Activated CD4-positive, alpha-beta T cell treated with anti-CD3 and anti-CD28 coated beads, Interleukin-2, Interleukin-6, amounts not matched to agents 100 ng/mL and 50 ng/mL, durations not matched to agents 16 hours and 8 hours (primary cell): ENCODE results near the gene NXPH4.

ENCODE experiments used
- DNase-seq: peaks from one replicate; pipeline ENCODE4 v3.0.0-alpha.2; 2020

Gene NXPH4

DNA sequence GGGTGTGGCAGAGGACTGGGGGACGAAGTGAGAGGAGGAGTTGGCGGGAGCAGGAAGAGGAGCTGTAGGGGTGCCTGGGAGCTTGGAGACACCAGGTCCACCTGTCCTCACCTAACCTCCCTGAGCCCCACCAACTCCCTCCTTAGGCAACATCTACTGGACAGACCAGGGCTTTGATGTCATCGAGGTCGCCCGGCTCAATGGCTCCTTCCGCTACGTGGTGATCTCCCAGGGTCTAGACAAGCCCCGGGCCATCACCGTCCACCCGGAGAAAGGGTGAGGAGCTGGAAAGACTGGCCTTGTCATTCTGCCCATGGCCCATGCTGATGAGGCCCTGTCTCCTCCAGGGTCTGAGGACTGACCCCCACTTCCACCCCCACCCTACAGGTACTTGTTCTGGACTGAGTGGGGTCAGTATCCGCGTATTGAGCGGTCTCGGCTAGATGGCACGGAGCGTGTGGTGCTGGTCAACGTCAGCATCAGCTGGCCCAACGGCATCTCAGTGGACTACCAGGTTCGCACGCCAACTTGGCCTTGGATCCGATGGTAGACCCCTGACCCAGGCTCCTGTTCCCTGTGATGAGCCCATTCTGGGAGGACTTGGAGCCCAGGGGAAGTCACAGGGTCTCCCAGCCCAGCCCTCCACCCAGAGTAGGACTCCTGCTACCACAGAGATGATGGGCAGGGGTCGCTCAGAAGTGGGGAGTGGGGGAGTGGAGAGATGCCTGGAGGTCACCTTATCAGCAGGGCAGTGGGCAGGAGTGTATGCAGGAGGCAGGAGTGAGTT is 32.5 kb upstream of the NXPH4 start:
- no peak for DNase-seq

DNA sequence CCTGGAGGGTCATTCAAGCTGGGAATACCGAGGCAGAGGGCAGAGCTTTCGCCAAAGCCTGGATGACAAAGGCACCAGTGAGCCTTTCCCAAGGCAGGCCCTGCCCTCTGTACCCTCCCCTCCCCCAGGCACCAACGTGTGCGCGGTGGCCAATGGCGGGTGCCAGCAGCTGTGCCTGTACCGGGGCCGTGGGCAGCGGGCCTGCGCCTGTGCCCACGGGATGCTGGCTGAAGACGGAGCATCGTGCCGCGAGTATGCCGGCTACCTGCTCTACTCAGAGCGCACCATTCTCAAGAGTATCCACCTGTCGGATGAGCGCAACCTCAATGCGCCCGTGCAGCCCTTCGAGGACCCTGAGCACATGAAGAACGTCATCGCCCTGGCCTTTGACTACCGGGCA is 31.2 kb upstream of the NXPH4 start:
- no peak for DNase-seq

DNA sequence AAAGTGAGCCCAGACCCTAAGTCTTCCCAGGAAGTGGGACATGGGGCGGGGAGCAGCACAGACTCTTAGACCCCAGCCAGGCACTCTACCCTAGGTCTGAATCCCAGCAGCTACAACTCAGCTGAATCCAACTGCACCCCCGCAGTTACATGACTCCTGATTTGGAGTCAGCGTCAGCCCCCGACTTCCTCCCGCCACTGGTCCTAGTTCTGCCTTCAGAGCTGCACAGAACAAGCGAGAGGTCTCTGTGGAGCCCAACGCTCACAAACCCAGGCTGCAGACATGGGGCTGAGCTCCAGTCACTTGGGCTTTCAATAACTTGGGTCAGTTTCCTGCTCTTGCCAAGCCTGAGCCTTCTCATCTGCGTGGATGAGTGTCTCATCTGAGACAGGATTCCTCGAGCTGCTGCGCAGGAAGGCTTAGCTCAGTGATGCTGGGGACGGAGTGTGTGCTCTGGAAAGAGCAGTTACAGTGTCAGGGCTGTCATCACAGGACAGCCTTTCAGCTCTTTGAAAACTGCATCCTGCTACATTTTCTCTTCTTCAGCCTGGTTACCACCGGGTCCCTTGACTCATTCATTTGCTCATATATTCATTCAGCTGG is 30.6 kb upstream of the NXPH4 start:
- no peak for DNase-seq

DNA sequence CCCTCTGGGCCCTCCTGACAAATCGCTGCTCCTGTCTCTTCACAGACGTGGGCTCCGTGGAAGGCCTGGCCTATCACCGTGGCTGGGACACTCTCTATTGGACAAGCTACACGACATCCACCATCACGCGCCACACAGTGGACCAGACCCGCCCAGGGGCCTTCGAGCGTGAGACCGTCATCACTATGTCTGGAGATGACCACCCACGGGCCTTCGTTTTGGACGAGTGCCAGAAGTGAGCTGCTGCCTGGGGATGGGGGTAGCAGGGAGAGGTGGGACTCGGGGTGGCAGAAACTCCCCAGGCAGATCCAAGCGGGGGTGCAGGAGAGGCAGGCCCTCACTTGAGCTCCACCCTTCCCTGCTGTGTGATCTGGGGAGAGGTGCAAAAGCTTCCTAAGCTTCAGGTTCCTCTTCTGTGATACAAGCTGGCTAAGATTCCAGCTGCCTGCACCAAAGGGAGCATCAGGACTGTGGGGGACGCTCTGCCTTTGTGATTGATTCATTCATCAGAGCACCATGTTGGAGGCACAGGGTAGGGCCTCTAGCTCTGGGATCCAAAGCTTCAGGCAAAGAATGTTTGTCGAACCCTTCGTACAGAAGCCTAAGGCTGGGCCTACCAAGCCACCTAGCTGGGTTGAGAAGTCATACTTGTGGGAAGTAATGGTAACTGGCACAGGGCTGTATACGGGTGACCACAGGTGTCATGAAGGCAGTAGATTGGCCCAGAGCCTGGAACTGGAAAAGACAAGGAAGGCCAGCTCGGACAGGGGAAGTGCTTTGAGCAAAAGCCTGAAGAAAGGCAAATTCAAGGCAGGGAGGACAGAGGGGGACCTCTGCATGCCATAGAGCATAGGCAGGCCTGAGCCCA is 29.1 kb upstream of the NXPH4 start:
- DNase-seq = no peak

DNA sequence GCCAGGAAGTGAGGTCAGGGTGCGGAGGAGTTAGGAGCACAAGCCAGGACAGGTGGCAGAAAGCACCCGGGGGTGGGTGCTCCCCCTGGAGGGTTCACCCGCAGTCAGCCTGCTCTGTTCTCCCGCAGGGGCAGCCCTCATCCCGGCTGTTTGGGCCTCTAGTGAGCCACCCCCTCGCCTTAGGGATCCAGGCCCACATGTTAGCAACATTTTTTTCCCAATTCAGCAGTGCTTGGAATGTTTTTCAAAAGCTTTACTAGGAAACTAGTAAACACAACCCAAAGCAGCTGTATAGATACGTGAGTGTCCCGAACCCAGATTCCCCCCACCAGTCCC is 28.5 kb upstream of the NXPH4 start:
- no peak for DNase-seq

DNA sequence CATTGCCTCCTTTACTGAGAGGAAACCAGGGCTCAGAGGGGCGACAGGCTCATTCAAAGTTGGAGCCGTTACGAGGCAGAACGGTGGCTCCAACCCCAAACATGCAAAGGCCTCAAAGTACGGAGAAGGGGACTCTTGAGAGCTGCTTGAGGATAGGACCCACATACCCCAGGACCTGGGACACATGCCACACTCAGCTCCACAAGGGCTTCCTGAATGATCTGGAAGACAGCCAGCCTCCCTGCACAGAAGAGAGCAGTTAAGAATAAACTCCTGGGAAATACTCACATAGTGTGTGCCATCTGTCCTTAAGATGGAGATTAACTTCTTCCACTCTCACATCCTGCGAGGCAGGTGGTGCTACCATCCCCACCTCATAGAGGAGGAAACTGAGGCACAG is 26.6 kb upstream of the NXPH4 start:
- no peak for DNase-seq

DNA sequence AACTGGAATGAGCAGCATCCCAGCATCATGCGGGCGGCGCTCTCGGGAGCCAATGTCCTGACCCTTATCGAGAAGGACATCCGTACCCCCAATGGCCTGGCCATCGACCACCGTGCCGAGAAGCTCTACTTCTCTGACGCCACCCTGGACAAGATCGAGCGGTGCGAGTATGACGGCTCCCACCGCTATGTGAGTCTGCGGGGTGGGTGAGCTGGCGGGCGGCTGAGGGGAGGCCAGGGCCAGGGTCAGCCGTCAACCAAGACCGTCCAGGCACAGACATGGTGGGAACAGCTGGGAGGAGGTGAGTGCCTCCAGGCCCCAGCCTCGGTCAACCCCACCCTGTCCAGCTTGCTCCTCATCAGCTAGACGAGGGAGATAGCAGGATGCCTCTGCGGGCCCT is 25.8 kb upstream of the NXPH4 start:
- DNase-seq = no peak

DNA sequence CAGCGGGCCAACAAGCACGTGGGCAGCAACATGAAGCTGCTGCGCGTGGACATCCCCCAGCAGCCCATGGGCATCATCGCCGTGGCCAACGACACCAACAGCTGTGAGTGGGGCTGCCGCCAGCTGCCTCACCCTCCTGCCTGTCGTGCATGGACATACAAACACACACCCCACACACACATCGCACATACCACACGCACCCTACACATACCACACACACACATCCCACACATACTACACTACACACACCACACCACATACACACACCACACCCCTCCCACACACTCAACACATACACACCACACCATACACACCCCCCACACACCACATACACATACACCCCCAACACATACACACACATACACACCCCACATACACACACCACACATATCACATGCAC is 25.2 kb upstream of the NXPH4 start:
- no peak for DNase-seq

DNA sequence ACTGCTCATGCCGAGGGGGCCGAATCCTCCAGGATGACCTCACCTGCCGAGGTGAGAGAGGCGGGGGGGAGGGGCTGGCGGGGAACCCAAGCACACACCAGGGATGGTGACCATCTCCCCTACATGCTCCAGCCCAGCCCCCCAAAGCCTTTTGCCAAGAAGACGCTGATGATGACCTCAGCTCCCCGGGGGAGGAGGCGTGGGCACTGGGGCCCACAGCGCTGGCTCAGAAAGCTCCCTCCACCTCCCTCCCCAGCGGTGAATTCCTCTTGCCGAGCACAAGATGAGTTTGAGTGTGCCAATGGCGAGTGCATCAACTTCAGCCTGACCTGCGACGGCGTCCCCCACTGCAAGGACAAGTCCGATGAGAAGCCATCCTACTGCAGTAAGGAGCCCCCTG is 23.7 kb upstream of the NXPH4 start:
- DNase-seq = no peak

DNA sequence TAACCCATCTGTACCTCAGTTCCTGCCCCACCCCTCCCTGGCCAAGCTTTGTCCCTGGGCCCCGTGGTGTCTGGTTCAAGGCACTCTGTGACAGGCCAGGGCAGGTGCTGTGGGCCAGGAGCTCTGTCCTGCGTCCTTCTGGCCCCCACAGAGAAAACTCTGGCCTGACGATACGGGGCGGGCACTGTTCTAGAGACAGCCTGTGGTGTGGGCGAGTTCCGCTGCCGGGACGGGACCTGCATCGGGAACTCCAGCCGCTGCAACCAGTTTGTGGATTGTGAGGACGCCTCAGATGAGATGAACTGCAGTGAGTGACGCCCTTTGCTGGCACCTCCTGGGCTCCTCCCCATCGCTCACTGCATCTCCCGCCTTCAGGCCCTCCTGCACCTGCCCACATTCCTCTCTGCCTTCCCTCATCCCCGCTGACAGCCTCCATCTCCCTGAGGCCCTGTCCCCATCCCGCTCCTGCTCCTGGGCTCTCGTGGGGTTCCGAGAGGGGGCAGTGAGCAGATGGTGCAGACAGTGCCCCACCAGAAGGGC is 22.8 kb upstream of the NXPH4 start:
- no peak for DNase-seq

DNA sequence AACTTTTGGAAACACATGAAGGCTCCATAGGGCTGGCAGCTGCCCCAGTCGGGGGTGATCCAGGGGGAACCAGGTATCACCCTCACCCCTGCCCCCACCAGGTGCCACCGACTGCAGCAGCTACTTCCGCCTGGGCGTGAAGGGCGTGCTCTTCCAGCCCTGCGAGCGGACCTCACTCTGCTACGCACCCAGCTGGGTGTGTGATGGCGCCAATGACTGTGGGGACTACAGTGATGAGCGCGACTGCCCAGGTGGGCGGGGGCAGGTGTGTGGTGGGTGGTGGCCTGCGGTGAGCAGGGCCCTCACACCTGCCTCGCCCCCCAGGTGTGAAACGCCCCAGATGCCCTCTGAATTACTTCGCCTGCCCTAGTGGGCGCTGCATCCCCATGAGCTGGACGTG is 22.3 kb upstream of the NXPH4 start:
- DNase-seq = no peak

DNA sequence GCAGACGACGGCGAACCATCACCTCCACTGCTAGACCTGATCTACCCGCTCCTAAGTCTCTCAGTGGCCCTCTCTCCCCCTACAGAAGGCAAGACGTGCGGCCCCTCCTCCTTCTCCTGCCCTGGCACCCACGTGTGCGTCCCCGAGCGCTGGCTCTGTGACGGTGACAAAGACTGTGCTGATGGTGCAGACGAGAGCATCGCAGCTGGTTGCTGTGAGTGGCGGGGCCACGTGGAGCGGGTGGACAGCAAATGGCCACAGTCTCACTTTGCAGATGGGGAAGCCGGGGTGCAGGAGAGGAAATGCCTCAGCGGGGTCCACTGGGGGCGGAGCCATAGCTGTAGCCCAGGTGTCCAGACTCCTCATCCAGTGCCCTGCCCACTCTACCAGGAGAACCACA is 21.4 kb upstream of the NXPH4 start:
- DNase-seq = no peak

DNA sequence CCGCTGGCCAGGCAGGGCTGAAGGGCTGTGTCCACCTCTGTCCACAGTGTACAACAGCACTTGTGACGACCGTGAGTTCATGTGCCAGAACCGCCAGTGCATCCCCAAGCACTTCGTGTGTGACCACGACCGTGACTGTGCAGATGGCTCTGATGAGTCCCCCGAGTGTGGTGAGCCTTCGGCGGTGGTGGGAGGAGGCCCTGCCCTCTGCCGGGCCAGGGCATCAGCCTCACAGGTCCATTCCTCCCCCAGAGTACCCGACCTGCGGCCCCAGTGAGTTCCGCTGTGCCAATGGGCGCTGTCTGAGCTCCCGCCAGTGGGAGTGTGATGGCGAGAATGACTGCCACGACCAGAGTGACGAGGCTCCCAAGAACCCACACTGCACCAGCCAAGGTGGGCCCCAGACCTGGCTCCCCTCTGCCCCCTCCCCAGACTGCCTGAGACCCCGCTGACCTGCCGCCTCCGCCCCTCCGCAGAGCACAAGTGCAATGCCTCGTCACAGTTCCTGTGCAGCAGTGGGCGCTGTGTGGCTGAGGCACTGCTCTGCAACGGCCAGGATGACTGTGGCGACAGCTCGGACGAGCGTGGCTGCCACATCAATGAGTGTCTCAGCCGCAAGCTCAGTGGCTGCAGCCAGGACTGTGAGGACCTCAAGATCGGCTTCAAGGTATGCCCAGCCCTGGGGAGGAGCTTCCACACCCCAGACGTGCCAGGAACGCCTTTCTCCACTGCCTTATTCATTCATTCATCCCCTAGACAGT is 20.8 kb upstream of the NXPH4 start:
- no peak for DNase-seq

DNA sequence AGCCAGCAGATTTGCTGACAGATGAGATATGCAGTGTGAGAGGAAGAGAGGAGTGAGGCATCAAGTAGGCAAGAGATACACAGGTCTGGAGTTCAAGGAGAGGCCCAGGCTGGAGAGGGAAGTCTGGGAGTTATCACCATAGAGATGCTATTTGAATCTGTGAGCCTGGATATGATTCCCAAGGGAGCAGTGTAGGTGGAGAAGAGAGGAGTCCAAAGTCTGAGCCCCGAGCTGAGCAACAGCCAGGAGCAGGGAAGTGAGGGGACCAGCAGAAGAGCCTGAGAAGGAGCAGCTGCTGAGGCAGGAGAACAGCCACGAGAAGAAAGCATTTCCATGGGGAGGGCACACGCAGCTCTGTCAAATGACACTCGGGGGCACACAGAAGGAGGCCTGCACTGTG is 20.2 kb upstream of the NXPH4 start:
- no peak for DNase-seq

DNA sequence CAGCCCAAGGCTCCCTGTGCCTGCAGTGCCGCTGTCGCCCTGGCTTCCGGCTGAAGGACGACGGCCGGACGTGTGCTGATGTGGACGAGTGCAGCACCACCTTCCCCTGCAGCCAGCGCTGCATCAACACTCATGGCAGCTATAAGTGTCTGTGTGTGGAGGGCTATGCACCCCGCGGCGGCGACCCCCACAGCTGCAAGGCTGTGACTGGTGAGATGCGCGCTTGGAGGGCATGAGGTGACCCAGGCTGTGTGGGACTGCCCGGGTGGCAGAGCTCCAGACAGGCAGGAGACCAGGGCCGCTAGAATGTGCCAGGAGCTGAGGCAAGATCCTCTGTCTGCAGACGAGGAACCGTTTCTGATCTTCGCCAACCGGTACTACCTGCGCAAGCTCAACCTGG is 19.6 kb upstream of the NXPH4 start:
- DNase-seq = no peak

DNA sequence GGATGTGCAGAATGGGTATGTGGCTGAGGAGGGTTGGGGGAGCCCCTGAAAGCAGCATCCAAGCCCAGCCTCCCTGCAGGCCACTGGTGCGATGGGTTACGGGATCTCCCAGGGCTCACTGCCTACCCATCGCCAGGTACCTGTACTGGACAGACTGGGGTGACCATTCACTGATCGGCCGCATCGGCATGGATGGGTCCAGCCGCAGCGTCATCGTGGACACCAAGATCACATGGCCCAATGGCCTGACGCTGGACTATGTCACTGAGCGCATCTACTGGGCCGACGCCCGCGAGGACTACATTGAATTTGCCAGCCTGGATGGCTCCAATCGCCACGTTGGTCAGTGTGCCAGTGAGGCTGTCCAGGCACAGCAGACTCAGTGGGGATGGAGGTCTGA is 18.3 kb upstream of the NXPH4 start:
- DNase-seq = no peak

DNA sequence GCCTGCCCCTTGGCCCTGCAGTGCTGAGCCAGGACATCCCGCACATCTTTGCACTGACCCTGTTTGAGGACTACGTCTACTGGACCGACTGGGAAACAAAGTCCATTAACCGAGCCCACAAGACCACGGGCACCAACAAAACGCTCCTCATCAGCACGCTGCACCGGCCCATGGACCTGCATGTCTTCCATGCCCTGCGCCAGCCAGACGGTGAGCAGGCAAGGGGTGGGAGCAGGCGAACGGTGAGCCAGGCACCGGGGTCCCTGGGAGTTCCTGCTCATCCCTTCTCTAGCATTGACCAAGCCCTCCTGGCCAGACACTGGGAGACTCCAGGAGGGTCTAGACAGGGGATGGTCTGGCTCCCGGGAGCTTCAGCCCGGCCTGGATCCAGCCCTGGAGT is 17.4 kb upstream of the NXPH4 start:
- DNase-seq = no peak

DNA sequence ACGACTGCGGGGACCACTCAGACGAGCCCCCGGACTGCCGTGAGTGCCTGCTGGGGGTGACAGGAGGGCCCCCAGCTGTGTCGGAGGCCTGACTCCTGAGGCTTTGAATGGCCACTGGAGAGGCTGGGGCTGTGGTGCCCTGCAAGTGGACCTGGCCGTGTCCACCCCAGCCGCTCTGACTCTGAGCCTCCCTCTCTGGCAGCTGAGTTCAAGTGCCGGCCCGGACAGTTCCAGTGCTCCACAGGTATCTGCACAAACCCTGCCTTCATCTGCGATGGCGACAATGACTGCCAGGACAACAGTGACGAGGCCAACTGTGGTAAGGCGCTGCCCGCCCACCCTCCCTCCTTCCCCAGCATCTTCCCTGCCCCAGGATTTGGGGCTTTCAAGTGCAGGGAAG is 16.1 kb upstream of the NXPH4 start:
- DNase-seq = no peak

DNA sequence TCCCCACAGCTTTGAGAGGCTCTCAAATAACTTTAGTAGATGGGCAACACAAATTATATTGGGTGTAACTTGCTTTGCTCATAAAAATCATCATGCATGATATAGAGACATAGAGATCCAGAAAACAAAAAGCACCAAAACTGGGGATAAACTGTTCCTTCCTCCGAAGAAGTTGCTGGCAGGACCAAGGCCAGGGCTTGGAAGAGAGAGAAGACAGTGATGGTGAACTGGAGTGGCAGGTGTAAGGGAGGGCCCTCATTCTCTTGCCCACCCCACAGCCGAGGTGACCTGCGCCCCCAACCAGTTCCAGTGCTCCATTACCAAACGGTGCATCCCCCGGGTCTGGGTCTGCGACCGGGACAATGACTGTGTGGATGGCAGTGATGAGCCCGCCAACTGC is 15.4 kb upstream of the NXPH4 start:
- no peak for DNase-seq

DNA sequence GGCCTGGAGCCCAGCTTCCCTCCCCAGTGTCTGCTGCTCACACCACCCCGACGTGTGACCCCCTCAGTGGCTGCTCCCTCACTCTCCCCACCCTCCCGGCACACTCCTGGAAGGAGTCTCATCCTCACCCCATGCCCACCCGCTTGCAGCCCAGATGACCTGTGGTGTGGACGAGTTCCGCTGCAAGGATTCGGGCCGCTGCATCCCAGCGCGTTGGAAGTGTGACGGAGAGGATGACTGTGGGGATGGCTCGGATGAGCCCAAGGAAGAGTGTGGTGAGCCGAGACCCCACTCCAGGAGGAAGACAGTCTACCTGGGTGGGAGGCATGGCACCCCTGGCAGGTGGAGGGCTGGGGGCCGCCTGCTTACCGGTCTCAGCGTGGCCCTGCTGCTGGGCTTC is 15.0 kb upstream of the NXPH4 start:
- DNase-seq = no peak

DNA sequence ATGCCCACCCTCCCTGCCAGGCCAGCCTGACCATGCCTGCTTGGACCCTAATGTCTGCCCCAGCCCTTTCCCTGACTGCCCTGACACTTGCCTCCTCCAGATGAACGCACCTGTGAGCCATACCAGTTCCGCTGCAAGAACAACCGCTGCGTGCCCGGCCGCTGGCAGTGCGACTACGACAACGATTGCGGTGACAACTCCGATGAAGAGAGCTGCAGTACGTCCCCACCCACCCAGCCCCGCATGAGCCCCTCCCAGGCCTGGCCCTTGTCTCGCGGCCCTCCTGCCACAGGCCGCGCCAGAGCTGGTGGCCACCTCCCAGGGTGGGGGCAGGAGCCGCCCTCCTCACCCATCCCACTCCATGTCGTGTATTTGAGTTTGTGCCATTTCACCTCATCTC is 14.3 kb upstream of the NXPH4 start:
- DNase-seq = no peak

DNA sequence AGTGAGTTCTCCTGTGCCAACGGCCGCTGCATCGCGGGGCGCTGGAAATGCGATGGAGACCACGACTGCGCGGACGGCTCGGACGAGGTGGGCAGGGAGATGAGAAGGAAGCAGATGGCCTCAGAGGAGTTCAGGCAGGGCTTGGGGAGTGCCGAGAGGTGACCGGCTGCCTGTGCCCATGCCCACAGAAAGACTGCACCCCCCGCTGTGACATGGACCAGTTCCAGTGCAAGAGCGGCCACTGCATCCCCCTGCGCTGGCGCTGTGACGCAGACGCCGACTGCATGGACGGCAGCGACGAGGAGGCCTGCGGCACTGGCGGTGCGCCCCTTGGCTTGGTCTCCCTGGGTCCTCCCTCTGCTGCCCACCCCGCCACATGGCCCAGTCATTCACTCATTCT is 13.4 kb upstream of the NXPH4 start:
- DNase-seq = no peak

DNA sequence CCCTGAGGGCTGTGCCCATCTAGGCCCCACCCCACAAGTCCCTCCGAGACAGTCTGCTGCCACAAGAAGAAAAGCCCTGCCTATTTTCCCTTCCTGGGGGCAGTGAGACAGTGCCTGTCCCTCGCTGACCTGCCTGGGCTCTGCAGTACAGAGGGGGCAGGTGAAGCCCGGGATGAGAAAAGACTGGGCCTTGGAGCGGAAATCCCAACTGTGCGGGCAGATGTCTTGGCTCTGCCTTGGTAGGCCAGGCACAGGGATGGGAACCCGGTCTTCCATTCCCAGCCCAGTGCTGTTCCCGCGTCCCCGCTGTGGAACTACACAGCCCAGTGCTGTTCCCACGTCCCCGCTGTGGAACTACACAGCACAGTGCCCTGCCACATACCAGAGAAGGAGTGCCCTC is 12.8 kb upstream of the NXPH4 start:
- DNase-seq = no peak
